Measurements from ENCODE around the gene KATNBL1.

- TF ChIP-seq CTCF (IDR thresholded peaks at IDR 0.05), result no peak
- TF ChIP-seq POLR2A (IDR thresholded peaks at IDR 0.05), result no peak
Observed at GRCh38 chr15:34259566-34259965, 49.7 kb upstream of the KATNBL1 start.
